K562 treated with DMSO at 1 percent for 4 hours (cell line): Measurements from ENCODE around the gene AP1M1. TPM values are rescaled to one million over a fixed set of nuclear protein-coding genes. Genes with fewer than 3 reads are reported as not detected.

Experiments used
- total RNA-seq: library from RNA; unstranded; fragments of 300-600 nt; gene quantifications from 2 replicates; pipeline ENCODE4 v1.2.3, GENCODE V29; 2022; ENCODE audit not compliant: insufficient read depth

Gene AP1M1
- 72.0 and 76.6 TPM in 2 replicates for total RNA-seq

GRCh38 chr19:16197622-16198369 lies at the start of gene AP1M1:
TSS of gene AP1M1 (plus strand) at chr19:16197911. CDS start at chr19:16198027, 116 bp downstream.

GRCh38 chr19:16185123-16185767 lies 12.5 kb upstream of the AP1M1 start, which contains the start of gene FAM32A:
TSS of gene FAM32A (plus strand) at chr19:16185410. CDS start at chr19:16185443, 33 bp downstream.

Other genes with a start within 250 kb of the AP1M1 start
- not detected in 2 replicates for gene OR10H4, start 248.9 kb upstream of the AP1M1 start, total RNA-seq
- gene TPM4, start 121.4 kb upstream of the AP1M1 start, total RNA-seq = 135 and 144 TPM in 2 replicates
- gene RAB8A, start 86.0 kb upstream of the AP1M1 start, total RNA-seq = 20.6 and 28.4 TPM in 2 replicates
- gene HSH2D, start 54.2 kb upstream of the AP1M1 start, total RNA-seq = 1.0 TPM in 1 of 2 replicates, not detected in the other
- gene CIB3, start 24.4 kb upstream of the AP1M1 start, total RNA-seq = not detected in 2 replicates
- 80.7 and 92.2 TPM in 2 replicates for gene FAM32A, start 12.5 kb upstream of the AP1M1 start, total RNA-seq
- 0.64 and 1.1 TPM in 2 replicates for gene KLF2, start 126.9 kb downstream of the AP1M1 start, total RNA-seq